ENCODE measurements around the gene DPF3.

DNA sequence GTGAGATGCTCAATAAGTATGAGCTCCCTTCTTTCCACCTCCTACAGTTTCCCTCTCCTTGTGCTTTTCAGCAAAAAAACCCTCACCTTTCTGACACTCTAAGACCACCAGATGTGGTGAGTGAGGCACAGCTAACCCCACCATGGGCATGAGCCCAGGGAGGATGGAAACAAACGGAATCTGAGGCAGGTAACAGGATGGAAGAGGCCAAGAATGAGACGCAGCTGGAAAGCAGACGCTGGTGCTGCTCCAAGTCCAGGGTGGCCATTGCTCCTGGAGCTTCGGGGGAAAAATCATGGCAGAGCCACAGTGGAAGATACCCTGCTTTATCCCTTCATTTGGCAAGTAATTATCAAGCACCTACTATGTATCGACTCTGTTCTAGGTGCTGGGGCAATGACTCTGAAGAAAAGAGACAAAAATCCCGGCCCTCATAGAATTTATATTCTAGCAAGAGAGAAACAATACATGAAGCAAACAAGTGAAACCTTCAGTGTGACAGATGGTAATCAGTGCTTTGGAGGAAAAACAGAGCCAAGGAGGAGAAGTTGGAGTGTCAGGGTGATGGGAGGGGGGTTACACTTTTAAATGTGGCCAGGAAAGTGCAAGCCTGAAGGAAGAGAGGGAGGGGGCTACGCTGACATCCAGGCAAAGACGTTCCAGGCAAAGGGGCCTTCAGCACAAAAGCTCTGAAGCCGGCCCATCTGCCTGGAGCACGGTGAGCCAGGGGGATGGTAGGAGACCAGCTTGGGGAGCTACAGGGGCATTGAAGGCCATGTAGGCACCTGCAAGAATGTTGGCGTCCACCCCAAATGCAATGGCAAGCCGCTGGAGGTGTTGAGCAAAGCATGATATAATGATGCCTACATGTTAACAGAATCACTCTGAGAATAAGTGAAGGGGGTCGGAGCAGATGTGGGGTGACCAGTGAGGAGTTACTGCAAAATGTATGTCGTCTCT is 154.2 kb downstream of the DPF3 start:
- TF ChIP-seq, protein P1, sequence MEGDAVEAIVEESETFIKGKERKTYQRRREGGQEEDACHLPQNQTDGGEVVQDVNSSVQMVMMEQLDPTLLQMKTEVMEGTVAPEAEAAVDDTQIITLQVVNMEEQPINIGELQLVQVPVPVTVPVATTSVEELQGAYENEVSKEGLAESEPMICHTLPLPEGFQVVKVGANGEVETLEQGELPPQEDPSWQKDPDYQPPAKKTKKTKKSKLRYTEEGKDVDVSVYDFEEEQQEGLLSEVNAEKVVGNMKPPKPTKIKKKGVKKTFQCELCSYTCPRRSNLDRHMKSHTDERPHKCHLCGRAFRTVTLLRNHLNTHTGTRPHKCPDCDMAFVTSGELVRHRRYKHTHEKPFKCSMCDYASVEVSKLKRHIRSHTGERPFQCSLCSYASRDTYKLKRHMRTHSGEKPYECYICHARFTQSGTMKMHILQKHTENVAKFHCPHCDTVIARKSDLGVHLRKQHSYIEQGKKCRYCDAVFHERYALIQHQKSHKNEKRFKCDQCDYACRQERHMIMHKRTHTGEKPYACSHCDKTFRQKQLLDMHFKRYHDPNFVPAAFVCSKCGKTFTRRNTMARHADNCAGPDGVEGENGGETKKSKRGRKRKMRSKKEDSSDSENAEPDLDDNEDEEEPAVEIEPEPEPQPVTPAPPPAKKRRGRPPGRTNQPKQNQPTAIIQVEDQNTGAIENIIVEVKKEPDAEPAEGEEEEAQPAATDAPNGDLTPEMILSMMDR (IDR thresholded peaks at IDR 0.05), result no peak
- TF ChIP-seq SIN3A (IDR thresholded peaks at IDR 0.05; ENCODE audit: borderline replicate concordance, insufficient read depth, low read depth, low read length), result no peak
